Keratinocyte (primary cell): ENCODE results near the gene DPYSL5. TPM values are rescaled to one million over a fixed set of nuclear protein-coding genes. Genes with fewer than 3 reads are reported as not detected.

ENCODE experiments used
- DNase-seq: peaks from one replicate; pipeline ENCODE4 v3.0.0-alpha.2; 2011; ENCODE audit warnings: low read depth, missing footprints, low spot score
- FAIRE-seq: peaks from 2 replicates; lab custom pipeline; 2011; peaks lifted over from hg19 to GRCh38; lab: Jason Lieb, UNC
- H2AFZ ChIP-seq: 2 replicates; pipeline ENCODE4 v1.6.0; 2012; ENCODE audit warnings: low read length, control low read depth, inconsistent platforms; ENCODE audit not compliant: control insufficient read depth
- H3K27ac ChIP-seq: 2 replicates; pipeline ENCODE4 v1.5.1; 2011; ENCODE audit warnings: low read length; ENCODE audit not compliant: control insufficient read depth, insufficient read depth
- H3K27me3 ChIP-seq: 3 replicates; pipeline ENCODE4 v1.6.0; 2011; ENCODE audit warnings: low read length; ENCODE audit not compliant: control insufficient read depth, insufficient read depth; ENCODE audit errors: extremely low read depth
- H3K36me3 ChIP-seq, 2 experiments: 2 replicates in 1 of 2; 3 replicates in 1 of 2; pipeline ENCODE4 v1.5.1; 2011; ENCODE audit warnings: low read length in 2 of 2, mild to moderate bottlenecking in 1 of 2; ENCODE audit not compliant: control insufficient read depth in 2 of 2, insufficient read depth in 2 of 2; ENCODE audit errors: extremely low read depth in 1 of 2
- H3K4me1 ChIP-seq: 3 replicates; pipeline ENCODE4 v1.5.1; 2011; ENCODE audit warnings: low read length; ENCODE audit not compliant: control insufficient read depth, insufficient read depth; ENCODE audit errors: extremely low read depth
- H3K4me2 ChIP-seq: 3 replicates; pipeline ENCODE4 v1.6.0; 2011; ENCODE audit warnings: low read depth, low read length; ENCODE audit not compliant: control insufficient read depth, insufficient read depth; ENCODE audit errors: extremely low read depth
- H3K4me3 ChIP-seq, 3 experiments: fragments of 200-600 bp in 1 of 3; sonication (generic) in 1 of 3; 2 replicates in 2 of 3; 3 replicates in 1 of 3; pipeline ENCODE4 v1.5.1; 2011 to 2016; ENCODE audit warnings: low read length in 3 of 3, mild to moderate bottlenecking in 3 of 3, control low read depth in 2 of 3, inconsistent platforms in 1 of 3, low read depth in 1 of 3, mixed read lengths in 1 of 3, mixed run types in 1 of 3, moderate library complexity in 1 of 3; ENCODE audit not compliant: control insufficient read depth in 2 of 3, insufficient read depth in 2 of 3; ENCODE audit errors: extremely low read depth in 1 of 3
- H3K79me2 ChIP-seq: 2 replicates; pipeline ENCODE4 v1.6.0; 2012; ENCODE audit warnings: low read length; ENCODE audit not compliant: control insufficient read depth, insufficient read depth
- H3K9ac ChIP-seq: 3 replicates; pipeline ENCODE4 v1.6.0; 2011; ENCODE audit warnings: low read length; ENCODE audit not compliant: control insufficient read depth, insufficient read depth; ENCODE audit errors: extremely low read depth
- H3K9me1 ChIP-seq: 3 replicates; pipeline ENCODE4 v1.6.0; 2011; ENCODE audit warnings: low read length; ENCODE audit not compliant: control insufficient read depth, insufficient read depth; ENCODE audit errors: extremely low read depth
- H3K9me3 ChIP-seq: 2 replicates; pipeline ENCODE4 v1.5.1; 2012; ENCODE audit warnings: low read depth, low read length; ENCODE audit not compliant: control insufficient read depth
- H4K20me1 ChIP-seq: 3 replicates; pipeline ENCODE4 v1.6.0; 2011; ENCODE audit warnings: low read length; ENCODE audit not compliant: control insufficient read depth, insufficient read depth; ENCODE audit errors: extremely low read depth
- CTCF ChIP-seq, 3 experiments: IDR thresholded peaks in 1 of 3; conservative IDR thresholded peaks in 1 of 3; optimal IDR thresholded peaks in 1 of 3; 2 replicates in 2 of 3; 3 replicates in 1 of 3; pipeline versions ENCODE3 to v1.5.1; 2011; ENCODE audit warnings: low read length in 3 of 3, mild to moderate bottlenecking in 3 of 3, moderate library complexity in 2 of 3, control low read depth in 1 of 3, inconsistent platforms in 1 of 3; ENCODE audit not compliant: insufficient read depth in 2 of 3; ENCODE audit errors: extremely low read depth in 1 of 3
- EZH2 ChIP-seq: IDR thresholded peaks from one replicate; pipeline ENCODE4 v1.6.1; 2012; ENCODE audit warnings: inconsistent platforms, mild to moderate bottlenecking, low read length, moderate library complexity
- dilution Hi-C: fragments of 300-500 bp; cut with MboI; formaldehyde crosslinking; loops from one replicate; pipeline ENCODE4 v1.7.0; 2020; ENCODE audit warnings: low sequenced_read_pairs; ENCODE audit not compliant: extremely low pct_ligation_motif_present
- polyA plus RNA-seq, 5 experiments: library from polyadenylated mRNA; depleted of rRNA in 3 of 5; stranded (reverse) in 3 of 5; stranded (forward) in 1 of 5; unstranded in 1 of 5; fragments of >200 nt; gene quantifications; 1 replicate in 1 of 5; 2 replicates in 3 of 5; 3 replicates in 1 of 5; pipeline versions ENCODE4 v1.2.1 to v1.2.3, GENCODE V29; 2011 to 2012; ENCODE audit warnings: missing spikeins in 2 of 5, low read depth in 1 of 5, low replicate concordance in 1 of 5

Gene DPYSL5
- polyA plus RNA-seq, 1 donor (not counting 4 experiments of a cell fraction or from before 2014, with no cell fraction given) = not detected

DNA sequence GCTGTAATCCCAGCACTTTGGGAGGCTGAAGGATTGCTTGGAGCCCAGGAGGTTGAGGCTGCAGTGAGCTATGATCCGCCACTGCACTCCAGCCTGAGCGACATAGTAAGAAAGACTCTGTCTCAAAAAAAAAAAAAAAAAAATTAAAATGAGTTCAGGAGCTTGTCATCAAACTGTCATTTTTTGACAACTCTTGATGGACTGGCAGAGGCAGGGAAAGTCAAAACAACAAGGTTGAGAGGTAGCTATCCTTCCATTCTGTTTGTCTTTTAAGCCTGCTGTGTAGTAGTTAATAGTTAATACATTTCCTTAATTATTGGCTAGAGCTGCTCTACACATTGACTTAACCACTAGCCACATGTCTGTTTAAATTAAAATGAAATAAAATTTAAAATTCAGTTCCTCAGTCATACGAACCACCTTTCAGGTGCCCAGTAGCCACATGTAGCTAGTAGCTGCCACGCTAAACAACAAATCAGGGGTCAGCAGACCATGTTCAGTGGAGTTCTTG, 22.7 kb downstream of the DPYSL5 start:
- H3K9me1 ChIP-seq = no peaks in the 10 kb centered on the region
- no peak for FAIRE-seq

GRCh38 chr2:26873286-26873983, 25.5 kb downstream of the DPYSL5 start:
- FAIRE-seq = no peak
- Histone ChIP-seq H3K9me1 (no peaks in the 10 kb centered on the region), H3K4me1 (no peaks in the 10 kb centered on the region), H3K4me2 (no peak overlapping the region), H3K4me3 (no peak overlapping the region), H4K20me1 (no peaks in the 10 kb centered on the region), H2AFZ (no peak overlapping the region), H3K79me2 (no peaks in the 10 kb centered on the region), H3K9ac (no peak overlapping the region), H3K27me3 (peaks cover 19% of the 10 kb centered on the region), H3K36me3 (no peaks in the 10 kb centered on the region), H3K9me3 (no peaks in the 10 kb centered on the region), H3K27ac (no peak overlapping the region)
- TF ChIP-seq CTCF (optimal IDR thresholded peaks at IDR 0.05 in 1 of 3, IDR thresholded peaks at IDR 0.05 in 1 of 3, conservative IDR thresholded peaks at IDR 0.05 in 1 of 3; ENCODE audit: extremely low read depth in 1 of 3, insufficient read depth in 2 of 3, low read length in 3 of 3) (no peak), EZH2 (no peak)
- no peak for DNase-seq
- dilution Hi-C loops = no loop called here

More for the DNA sequence above, 22.7 kb downstream of the DPYSL5 start:
- H2AFZ ChIP-seq = no peak overlapping the region
- no peaks in the 10 kb centered on the region for H3K36me3 ChIP-seq
- no peaks in the 10 kb centered on the region for H4K20me1 ChIP-seq
- H3K4me1 ChIP-seq = no peaks in the 10 kb centered on the region
- H3K4me2 ChIP-seq = no peak overlapping the region
- no peak overlapping the region for H3K27ac ChIP-seq
- dilution Hi-C loops = no loop called here
- no peak overlapping the region for H3K9ac ChIP-seq
- DNase-seq = no peak
- TF ChIP-seq CTCF (optimal IDR thresholded peaks at IDR 0.05 in 1 of 3, IDR thresholded peaks at IDR 0.05 in 1 of 3, conservative IDR thresholded peaks at IDR 0.05 in 1 of 3; ENCODE audit: extremely low read depth in 1 of 3, insufficient read depth in 2 of 3, low read length in 3 of 3) = no peak
- no peak for TF ChIP-seq EZH2
- no peaks in the 10 kb centered on the region for H3K79me2 ChIP-seq
- H3K4me3 ChIP-seq = no peak overlapping the region
- peaks cover 15% of the 10 kb centered on the region for H3K27me3 ChIP-seq
- H3K9me3 ChIP-seq = no peaks in the 10 kb centered on the region
